GM12865 (cell line): Measurements from ENCODE around the gene PTK7.

ENCODE experiments used
- DNase-seq: peaks from one replicate; pipeline ENCODE4 v3.0.0; 2010; ENCODE audit warnings: low read depth
- H3K4me3 ChIP-seq: 2 replicates; pipeline ENCODE4 v1.5.1; 2011; ENCODE audit warnings: mild to moderate bottlenecking, low read depth, low read length, control low read depth
- TF ChIP-seq, protein P1 (sequence below): IDR thresholded peaks from 2 replicates; pipeline ENCODE4 v1.5.1; 2011; ENCODE audit warnings: low read length, control low read depth, low read depth, inconsistent platforms; ENCODE audit not compliant: insufficient read depth; ENCODE audit errors: missing control alignments

Gene PTK7

DNA sequence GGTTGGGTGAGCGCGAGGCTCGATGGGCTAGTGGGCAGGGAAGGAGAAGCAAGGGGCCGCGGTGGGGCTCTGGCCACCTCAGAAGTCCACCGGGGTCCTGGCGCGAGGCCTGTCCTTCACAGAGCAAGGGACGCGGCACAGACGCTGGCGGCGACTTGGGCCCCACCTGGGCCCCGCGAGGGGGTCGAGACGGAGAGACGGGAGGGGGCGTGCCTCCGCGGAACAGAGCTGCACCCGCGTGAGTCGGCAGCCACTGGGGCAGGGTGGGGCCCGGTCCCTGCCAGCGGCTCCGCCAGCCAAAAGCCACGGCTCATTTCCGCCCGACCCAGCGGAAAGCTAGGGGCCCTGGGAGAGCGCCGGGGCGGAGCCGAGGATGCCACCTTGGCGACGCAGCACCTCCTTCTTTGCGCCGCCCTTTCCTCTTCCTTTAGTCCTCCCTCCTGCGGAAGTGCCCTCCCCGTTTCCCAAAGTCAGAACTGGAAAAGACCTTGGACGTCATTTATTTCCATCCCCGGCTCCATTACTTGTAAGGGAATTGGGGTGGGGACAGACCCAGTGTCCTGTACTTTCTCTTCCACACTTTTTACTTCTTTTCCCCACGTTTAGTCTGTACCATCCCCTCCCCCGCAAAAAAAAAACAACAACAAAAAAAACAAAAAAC lies 22.4 kb upstream of the PTK7 start, which contains the start of gene CUL7:
Gene CUL7, minus strand, starts transcription at position 307 of the 661 bp plus-strand sequence. CDS start 1,063 bp downstream, outside the sequence.
- peak; percentile 93 for DNase-seq
- peak within 1 kb of the TSS; percentile 78 for H3K4me3 ChIP-seq
- TF ChIP-seq, protein P1, sequence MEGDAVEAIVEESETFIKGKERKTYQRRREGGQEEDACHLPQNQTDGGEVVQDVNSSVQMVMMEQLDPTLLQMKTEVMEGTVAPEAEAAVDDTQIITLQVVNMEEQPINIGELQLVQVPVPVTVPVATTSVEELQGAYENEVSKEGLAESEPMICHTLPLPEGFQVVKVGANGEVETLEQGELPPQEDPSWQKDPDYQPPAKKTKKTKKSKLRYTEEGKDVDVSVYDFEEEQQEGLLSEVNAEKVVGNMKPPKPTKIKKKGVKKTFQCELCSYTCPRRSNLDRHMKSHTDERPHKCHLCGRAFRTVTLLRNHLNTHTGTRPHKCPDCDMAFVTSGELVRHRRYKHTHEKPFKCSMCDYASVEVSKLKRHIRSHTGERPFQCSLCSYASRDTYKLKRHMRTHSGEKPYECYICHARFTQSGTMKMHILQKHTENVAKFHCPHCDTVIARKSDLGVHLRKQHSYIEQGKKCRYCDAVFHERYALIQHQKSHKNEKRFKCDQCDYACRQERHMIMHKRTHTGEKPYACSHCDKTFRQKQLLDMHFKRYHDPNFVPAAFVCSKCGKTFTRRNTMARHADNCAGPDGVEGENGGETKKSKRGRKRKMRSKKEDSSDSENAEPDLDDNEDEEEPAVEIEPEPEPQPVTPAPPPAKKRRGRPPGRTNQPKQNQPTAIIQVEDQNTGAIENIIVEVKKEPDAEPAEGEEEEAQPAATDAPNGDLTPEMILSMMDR, result no peak

GRCh38 chr6:43054206-43054943 lies 21.7 kb upstream of the PTK7 start:
- no peak for DNase-seq
- TF ChIP-seq, protein P1, result no peak
- peak overlapping the region; percentile 78 for H3K4me3 ChIP-seq

- no peak overlapping the region for H3K4me3 ChIP-seq
- TF ChIP-seq, protein P1, result no peak
- no peak for DNase-seq
Measured at GRCh38 chr6:43055966-43056365, 20.1 kb upstream of the PTK7 start.

- DNase-seq, result no peak
- TF ChIP-seq, protein P1, result no peak
Measured at GRCh38 chr6:43058531-43058930, 17.6 kb upstream of the PTK7 start.

GRCh38 chr6:43059168-43060033 lies 16.7 kb upstream of the PTK7 start, which contains the start of the genes KLC4 and MRPL2:
KLC4 (plus strand) TSS chr6:43059631; CDS start chr6:43061336, 1,705 bp downstream.
MRPL2 (minus strand) TSS chr6:43059434; CDS start chr6:43059381, 53 bp downstream.
- TF ChIP-seq, protein P1, result no peak

More at GRCh38 chr6:43058531-43058930, 17.6 kb upstream of the PTK7 start:
- H3K4me3 ChIP-seq, result peak overlapping the region; percentile 93

GRCh38 chr6:43060034-43060754 lies 15.9 kb upstream of the PTK7 start:
- DNase-seq, result no peak
- TF ChIP-seq, protein P1, result no peak
- peak overlapping the region; percentile 65 for H3K4me3 ChIP-seq

More at GRCh38 chr6:43059168-43060033, 16.7 kb upstream of the PTK7 start, which contains the start of the genes KLC4 and MRPL2:
- H3K4me3 ChIP-seq, result peak within 1 kb of the TSS; percentile 93
- DNase-seq, result peak; percentile 98
